ENCODE measurements around the gene SCYL3. TPM values are rescaled to one million over a fixed set of nuclear protein-coding genes. Genes with fewer than 3 reads are reported as not detected.
"Not testable (repeated sequence)": the region's sequence is repeated elsewhere in the genome, so short reads cannot be mapped to it uniquely, and the experiment has no call there.

SCYL3 gene
- total RNA-seq, 1 donor from 2014 or later = 10.7 TPM

DNA sequence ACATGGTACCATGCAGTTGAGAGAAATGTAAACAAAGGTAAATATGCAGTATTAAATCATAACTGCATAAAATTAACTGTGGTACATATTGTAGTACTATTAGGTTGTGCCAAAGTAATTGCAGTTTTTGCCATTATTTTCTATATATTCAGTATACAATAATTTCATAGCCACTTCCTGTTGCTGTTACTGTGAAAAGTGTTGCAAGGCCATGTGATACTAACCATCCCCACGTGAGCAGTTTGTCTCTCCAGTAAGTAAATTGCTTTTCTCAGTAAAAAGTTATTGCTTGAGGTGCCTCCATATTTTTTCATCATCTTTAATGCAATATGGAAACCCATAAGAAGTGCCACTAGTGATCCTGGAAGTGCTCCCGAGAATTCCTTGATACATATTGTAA lies 79.4 kb downstream of the SCYL3 start:
- DNase-seq = no peak

GRCh38 chr1:169812131-169812530 lies 81.6 kb downstream of the SCYL3 start:
- DNase-seq = no peak

DNA sequence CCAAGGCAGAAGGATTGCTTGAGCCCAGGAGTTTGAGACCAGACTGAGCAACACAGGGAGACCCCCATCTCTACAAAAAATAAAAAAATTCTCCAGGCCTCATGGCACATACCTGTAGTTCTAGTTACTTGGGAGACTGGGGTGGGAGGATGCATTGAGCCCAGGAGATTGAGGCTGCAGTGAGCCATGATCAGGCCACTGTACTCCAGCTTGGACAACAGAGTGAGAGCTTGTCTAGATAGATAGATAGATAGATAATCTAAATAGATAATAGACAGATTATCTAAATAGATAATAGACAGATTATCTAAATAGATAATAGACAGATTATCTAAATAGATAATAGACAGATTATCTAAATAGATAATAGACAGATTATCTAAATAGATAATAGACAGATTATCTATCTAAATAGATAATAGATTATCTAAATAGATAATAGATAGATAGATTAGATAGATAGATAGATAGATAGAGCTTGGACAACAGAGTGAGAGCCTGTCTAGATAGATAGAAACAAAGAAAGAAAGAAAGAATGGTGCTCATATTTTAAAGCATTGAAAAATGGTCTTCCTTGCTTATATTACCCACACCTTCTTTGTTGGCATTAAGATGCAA lies 82.2 kb downstream of the SCYL3 start:
- DNase-seq = not testable (repeated sequence)

- DNase-seq = peak; percentile 65
These were observed 84.2 kb downstream of the SCYL3 start for GRCh38 chr1:169809370-169810095.

DNA sequence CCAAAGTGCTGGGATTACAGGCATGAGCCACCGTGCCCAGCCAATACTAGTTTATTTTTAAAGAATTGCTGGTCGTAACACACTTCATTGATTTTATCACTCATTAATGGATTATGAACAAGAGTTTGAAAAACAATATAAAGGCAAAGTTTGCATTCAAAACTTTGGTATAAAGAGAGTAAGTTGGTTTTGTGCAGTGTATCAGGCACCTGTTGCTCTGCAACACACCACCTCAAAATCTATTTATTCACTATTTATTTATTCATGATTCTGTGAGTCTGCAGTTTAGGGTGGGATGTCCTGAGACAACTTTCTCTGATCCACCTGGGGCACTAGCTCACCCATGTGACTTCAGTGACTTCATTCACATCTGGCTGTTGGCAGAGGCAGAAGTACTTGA lies 88.8 kb downstream of the SCYL3 start:
- no peak for DNase-seq

GRCh38 chr1:169802888-169803287 lies 90.8 kb downstream of the SCYL3 start:
- DNase-seq = no peak

Small RNAs within 50 kb of the gene (small RNA-seq; reads per million reads assigned to genes)
- gene RN7SL333P (ENCODE audit: low replicate concordance) = 0.06 reads per million

Other genes starting within 250 kb of the SCYL3 start
- gene SELL, start 182.3 kb downstream of the SCYL3 start, total RNA-seq = 4.3 TPM
- gene SELE, start 159.8 kb downstream of the SCYL3 start, total RNA-seq = 9.9 TPM
- gene METTL18, start 99.0 kb downstream of the SCYL3 start, total RNA-seq = 4.9 TPM
- gene KIFAP3, start 180.8 kb upstream of the SCYL3 start, total RNA-seq = 58.2 TPM

All from tongue (tissue), 3 donors.